ENCODE results near the gene FGF10. TPM values are rescaled to one million over a fixed set of nuclear protein-coding genes. Genes with fewer than 3 reads are reported as not detected.

Gene FGF10
- total and polyA plus RNA-seq, 12 donors, result 0.18 to 2.8 (median 1.1) TPM

DNA sequence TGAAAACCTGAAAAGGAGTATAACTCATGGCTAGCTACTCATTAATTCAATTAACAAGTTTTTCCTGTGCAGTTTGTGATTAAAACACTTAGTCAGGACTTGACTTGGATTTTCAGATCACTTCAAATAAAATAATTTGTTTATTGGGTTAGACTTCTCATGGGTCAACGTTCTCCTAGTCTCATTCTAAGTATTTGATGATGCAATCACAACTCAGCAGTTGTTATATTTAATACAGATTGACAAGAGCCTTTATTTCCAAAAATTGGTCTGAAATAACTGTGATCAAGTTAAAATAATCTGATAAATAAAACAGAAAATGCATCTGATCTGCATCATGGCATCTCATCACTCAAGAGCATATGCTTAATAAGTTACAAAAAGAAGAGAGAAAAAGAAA lies 113.9 kb downstream of the FGF10 start:
- intact Hi-C loops (cut with DNase I), result no loop called here
- TF ChIP-seq, protein P1, sequence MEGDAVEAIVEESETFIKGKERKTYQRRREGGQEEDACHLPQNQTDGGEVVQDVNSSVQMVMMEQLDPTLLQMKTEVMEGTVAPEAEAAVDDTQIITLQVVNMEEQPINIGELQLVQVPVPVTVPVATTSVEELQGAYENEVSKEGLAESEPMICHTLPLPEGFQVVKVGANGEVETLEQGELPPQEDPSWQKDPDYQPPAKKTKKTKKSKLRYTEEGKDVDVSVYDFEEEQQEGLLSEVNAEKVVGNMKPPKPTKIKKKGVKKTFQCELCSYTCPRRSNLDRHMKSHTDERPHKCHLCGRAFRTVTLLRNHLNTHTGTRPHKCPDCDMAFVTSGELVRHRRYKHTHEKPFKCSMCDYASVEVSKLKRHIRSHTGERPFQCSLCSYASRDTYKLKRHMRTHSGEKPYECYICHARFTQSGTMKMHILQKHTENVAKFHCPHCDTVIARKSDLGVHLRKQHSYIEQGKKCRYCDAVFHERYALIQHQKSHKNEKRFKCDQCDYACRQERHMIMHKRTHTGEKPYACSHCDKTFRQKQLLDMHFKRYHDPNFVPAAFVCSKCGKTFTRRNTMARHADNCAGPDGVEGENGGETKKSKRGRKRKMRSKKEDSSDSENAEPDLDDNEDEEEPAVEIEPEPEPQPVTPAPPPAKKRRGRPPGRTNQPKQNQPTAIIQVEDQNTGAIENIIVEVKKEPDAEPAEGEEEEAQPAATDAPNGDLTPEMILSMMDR (IDR thresholded peaks at IDR 0.05), result no peak
- TF ChIP-seq POLR2A (IDR thresholded peaks at IDR 0.05), result no peak
- H3K4me1 ChIP-seq (replicated peaks in 1 of 2), result no peaks in the 10 kb centered on the region
- H3K27me3 ChIP-seq, result no peaks in the 10 kb centered on the region
- WGBS, 4 donors, result 35 to 45% (median 44%) methylated on average over 1 of the region's 1 CpG
- H3K27ac ChIP-seq, result no peak overlapping the region
- no peaks in the 10 kb centered on the region for H3K36me3 ChIP-seq (replicated peaks in 1 of 2)
- no peaks in the 10 kb centered on the region for H3K9me3 ChIP-seq (replicated peaks in 1 of 3)
- DNase-seq, result no peak
- H3K4me3 ChIP-seq, result no peak overlapping the region

DNA sequence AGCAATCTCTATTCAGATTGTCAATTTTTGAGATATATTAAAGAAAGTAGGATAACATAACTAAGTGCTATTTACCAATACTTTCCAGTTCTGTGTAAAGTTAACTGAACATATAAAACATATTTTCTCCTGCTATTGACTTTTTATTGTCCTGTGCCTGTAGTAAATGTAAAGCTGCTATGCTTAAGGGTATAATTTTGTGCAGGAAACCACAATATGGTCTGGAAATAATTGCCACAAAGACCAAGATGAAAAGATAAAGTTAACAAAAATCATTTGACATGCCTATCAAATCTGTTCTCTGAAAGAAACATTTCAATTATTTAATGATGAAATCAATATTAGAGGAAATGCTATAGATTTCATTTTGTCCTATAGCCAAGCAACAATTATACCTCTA lies 121.3 kb downstream of the FGF10 start:
- no peak overlapping the region for H3K4me3 ChIP-seq
- H3K9me3 ChIP-seq (replicated peaks in 1 of 3), result no peaks in the 10 kb centered on the region
- H3K27ac ChIP-seq, result no peak overlapping the region
- H3K4me1 ChIP-seq (replicated peaks in 1 of 2), result no peaks in the 10 kb centered on the region
- no peak for DNase-seq
- intact Hi-C loops (cut with DNase I), result no loop called here
- no peaks in the 10 kb centered on the region for H3K27me3 ChIP-seq
- H3K36me3 ChIP-seq (replicated peaks in 1 of 2), result no peaks in the 10 kb centered on the region
- no peak for TF ChIP-seq POLR2A (IDR thresholded peaks at IDR 0.05)
- TF ChIP-seq, protein P1 (IDR thresholded peaks at IDR 0.05), result no peak

DNA sequence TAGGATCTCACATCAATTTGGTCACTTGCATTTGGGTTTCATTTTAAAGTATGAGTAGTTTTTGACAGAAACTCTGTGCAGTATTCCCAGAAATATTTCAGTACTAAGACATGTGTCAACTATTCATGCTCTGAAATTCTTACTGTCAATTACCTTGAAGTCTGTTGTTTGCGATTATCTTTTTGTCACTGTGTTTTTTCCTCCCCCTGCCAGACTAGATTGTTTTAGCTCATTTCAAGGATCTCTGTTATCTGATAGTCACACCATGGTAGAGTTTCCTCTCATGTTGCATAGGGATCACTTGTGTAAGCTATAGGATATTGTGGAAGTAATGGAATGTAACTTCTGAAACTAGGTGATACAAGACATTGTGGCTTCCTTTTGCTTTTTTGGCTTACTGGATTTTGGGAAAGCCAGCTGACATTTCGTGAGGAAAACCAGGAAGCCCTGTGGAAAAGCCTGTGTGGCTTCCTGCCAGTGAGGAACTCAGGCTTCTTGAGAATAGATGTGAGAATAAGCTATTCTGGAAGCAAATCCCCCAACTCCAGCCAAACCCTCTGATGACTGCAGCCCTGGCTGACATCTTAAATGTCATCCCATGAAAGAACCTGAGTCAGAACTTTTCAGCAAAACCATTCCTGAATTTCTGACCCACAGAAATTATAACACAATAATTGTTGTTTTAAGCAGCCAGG lies 122.2 kb downstream of the FGF10 start:
- Histone ChIP-seq H3K4me3 (no peak overlapping the region), H3K36me3 (replicated peaks in 1 of 2) (no peaks in the 10 kb centered on the region), H3K27ac (no peak overlapping the region), H3K27me3 (no peaks in the 10 kb centered on the region), H3K4me1 (replicated peaks in 1 of 2) (no peaks in the 10 kb centered on the region), H3K9me3 (replicated peaks in 1 of 3) (no peaks in the 10 kb centered on the region)
- intact Hi-C loops (cut with DNase I), result no loop called here
- 38 to 59% (median 49%) methylated on average over 2 of the region's 2 CpGs for WGBS, 4 donors
- DNase-seq, result no peak
- TF ChIP-seq, protein P1 (IDR thresholded peaks at IDR 0.05), result no peak
- no peak for TF ChIP-seq POLR2A (IDR thresholded peaks at IDR 0.05)

DNA sequence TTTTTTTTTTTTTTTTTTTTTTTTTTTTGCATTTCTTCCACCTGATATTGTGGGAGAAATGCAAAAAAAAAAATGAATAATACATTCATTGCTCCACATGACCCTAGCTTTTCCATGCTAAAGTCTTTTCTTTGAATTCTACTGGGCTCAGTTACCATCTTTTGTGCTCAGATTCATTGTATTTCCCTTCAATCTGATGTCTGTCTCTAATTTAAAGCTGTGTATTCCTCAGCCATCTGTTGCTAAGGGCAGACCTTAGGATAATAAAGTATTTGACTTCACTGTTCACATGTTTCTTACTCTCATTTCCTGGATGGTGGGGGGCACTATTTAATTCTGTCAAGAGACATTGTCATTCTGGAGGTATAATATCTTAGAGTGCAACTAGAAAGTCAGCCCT lies 123.5 kb downstream of the FGF10 start:
- no peak for TF ChIP-seq POLR2A (IDR thresholded peaks at IDR 0.05)
- TF ChIP-seq, protein P1 (IDR thresholded peaks at IDR 0.05), result no peak
- DNase-seq, result no peak
- Histone ChIP-seq H3K4me1 (replicated peaks in 1 of 2) (no peaks in the 10 kb centered on the region), H3K27me3 (no peaks in the 10 kb centered on the region), H3K36me3 (replicated peaks in 1 of 2) (no peaks in the 10 kb centered on the region), H3K4me3 (no peak overlapping the region), H3K27ac (no peak overlapping the region), H3K9me3 (replicated peaks in 1 of 3) (no peaks in the 10 kb centered on the region)
- intact Hi-C loops (cut with DNase I), result no loop called here
